DND-41 (cell line): Measurements from ENCODE around the gene SRP68.

Source experiments
- EZH2 ChIP-seq: IDR thresholded peaks from 3 replicates; pipeline ENCODE4 v1.6.1; 2012; ENCODE audit warnings: borderline replicate concordance, low read depth, mild to moderate bottlenecking, moderate library complexity, low read length, inconsistent platforms; ENCODE audit not compliant: severe bottlenecking
- TF ChIP-seq, protein P1 (sequence below): IDR thresholded peaks from 2 replicates; pipeline ENCODE4 v1.5.1; 2012; ENCODE audit warnings: borderline replicate concordance, low read length, moderate library complexity, mild to moderate bottlenecking; ENCODE audit not compliant: poor library complexity, severe bottlenecking; ENCODE audit errors: extremely low read depth

DNA sequence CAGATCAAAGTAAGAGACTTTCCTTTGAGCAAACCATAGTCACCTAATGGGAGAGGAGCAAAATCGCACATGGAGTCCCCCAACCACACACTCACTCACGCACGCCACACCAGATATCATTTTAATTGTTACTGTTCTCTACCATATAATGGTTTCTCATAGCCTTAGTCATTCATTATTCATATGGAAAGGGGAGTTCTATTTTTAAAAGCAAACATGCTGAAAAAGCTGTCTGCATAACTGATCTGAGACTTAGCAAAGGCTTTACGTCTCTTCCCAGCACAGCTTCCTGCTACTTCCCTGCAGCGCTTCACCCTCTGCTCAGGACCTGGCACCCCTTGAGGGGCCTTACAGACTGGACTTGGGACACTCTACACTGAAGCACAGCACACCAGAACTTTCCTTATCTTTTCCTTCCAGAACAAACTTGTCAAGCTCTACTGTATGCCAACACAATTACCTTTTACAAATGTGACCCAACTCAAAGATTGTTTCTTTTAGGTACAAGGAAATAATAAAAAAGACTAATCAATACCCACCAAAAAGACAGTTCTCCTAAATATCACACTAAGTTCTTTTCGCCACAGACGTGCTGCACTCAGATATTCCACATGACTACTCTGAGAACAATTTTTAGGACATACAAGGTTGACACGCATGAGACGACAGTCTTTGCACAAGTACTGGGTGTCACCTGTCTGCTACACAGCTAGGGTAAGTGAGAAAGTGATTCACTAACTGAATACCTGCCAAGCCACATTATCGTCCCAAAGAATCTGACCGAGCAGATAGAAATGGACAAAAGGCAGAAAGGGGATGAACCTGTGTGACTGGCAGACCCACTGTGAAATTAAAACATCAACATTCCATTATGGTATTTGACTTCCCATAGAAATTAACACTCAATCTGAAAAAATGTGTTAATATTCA lies 21.5 kb downstream of the SRP68 start:
- TF ChIP-seq, protein P1, sequence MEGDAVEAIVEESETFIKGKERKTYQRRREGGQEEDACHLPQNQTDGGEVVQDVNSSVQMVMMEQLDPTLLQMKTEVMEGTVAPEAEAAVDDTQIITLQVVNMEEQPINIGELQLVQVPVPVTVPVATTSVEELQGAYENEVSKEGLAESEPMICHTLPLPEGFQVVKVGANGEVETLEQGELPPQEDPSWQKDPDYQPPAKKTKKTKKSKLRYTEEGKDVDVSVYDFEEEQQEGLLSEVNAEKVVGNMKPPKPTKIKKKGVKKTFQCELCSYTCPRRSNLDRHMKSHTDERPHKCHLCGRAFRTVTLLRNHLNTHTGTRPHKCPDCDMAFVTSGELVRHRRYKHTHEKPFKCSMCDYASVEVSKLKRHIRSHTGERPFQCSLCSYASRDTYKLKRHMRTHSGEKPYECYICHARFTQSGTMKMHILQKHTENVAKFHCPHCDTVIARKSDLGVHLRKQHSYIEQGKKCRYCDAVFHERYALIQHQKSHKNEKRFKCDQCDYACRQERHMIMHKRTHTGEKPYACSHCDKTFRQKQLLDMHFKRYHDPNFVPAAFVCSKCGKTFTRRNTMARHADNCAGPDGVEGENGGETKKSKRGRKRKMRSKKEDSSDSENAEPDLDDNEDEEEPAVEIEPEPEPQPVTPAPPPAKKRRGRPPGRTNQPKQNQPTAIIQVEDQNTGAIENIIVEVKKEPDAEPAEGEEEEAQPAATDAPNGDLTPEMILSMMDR, result no peak
- no peak for TF ChIP-seq EZH2
